ENCODE data around the gene MCTP1.

The MCTP1 gene

DNA sequence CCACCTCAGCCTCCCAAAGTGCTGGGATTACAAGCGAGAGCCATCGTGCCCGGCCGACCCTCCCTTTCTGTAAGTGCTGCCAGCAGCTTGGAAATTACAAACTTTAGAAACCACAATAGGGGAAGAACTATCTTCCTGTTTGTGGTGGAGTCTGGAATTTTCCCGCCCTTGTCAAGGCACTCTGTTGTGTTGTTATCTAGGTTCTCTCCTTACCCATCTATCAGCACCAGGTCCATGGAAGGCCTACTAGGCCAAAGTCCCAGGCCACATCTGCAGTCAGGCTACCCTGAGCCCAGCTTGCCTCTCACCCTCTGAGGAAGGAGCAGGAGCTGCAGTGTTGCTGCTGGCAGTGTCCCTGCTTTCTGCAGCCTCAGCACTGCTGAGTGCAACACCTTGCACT lies 214.9 kb downstream of the MCTP1 start:
- Histone ChIP-seq H3K4me1 (ENCODE audit: control insufficient read depth, insufficient read depth, low read length) (no peaks in the 10 kb centered on the region), H3K27me3 (ENCODE audit: control insufficient read depth, insufficient read depth, low read length) (no peaks in the 10 kb centered on the region), H3K9me3 (replicated peaks; ENCODE audit: low read length) (no peaks in the 10 kb centered on the region), H3K9ac (ENCODE audit: low read depth, low read length) (no peak overlapping the region), H3K4me2 (ENCODE audit: low read length) (no peak overlapping the region), H3K4me3 (ENCODE audit: low read length) (no peak overlapping the region), H3K36me3 (ENCODE audit: insufficient read depth, low read length) (no peaks in the 10 kb centered on the region)

DNA sequence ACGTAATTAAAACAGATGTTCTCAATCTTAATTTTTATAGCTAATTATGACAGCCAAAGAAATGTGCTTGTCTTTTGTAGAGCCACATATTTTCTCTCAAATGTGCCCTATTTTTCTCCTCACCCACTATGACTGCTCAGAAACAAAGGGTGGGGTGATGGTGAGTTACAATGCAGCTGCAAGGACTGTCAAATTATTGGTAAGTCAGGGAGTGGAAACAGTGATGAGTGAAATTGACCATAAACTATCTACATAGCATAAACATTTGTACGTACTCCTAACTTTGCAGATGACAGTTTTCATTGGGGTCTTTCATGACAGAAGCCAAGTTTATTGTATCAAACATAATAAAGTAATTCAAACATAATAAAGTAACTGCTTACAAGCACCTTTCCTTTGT lies 215.9 kb downstream of the MCTP1 start:
- Histone ChIP-seq H3K4me1 (ENCODE audit: control insufficient read depth, insufficient read depth, low read length) (no peaks in the 10 kb centered on the region), H3K4me2 (ENCODE audit: low read length) (no peak overlapping the region), H3K36me3 (ENCODE audit: insufficient read depth, low read length) (no peaks in the 10 kb centered on the region), H3K9ac (ENCODE audit: low read depth, low read length) (no peak overlapping the region), H3K9me3 (replicated peaks; ENCODE audit: low read length) (no peaks in the 10 kb centered on the region), H3K27me3 (ENCODE audit: control insufficient read depth, insufficient read depth, low read length) (no peaks in the 10 kb centered on the region), H3K4me3 (ENCODE audit: low read length) (no peak overlapping the region)

- Histone ChIP-seq H3K9ac (ENCODE audit: low read depth, low read length) (no peak overlapping the region), H3K4me1 (ENCODE audit: control insufficient read depth, insufficient read depth, low read length) (no peaks in the 10 kb centered on the region), H3K27me3 (ENCODE audit: control insufficient read depth, insufficient read depth, low read length) (no peaks in the 10 kb centered on the region), H3K36me3 (ENCODE audit: insufficient read depth, low read length) (no peaks in the 10 kb centered on the region), H3K4me2 (ENCODE audit: low read length) (peak overlapping the region; percentile 38), H3K9me3 (replicated peaks; ENCODE audit: low read length) (no peaks in the 10 kb centered on the region), H3K4me3 (ENCODE audit: low read length) (no peak overlapping the region)
Measured at GRCh38 chr5:95068289-95068910, 216.5 kb downstream of the MCTP1 start.

DNA sequence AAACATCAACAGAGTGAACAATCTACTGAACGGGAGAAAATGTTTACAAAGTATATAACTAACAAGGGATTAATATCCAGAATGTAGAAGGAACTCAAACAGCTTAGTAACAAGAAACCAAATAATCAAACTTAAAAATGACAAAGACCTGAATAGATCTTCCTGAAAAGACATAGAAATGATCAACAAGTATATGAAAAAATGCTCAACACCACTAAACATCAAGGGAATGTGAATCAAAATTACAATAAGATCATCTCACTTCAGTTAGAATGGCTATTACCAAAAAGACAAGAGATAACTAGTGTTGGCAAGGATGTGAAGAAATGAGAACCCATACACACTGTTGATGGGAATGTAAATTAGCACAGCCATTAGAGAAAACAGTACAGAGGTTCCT lies 218.8 kb downstream of the MCTP1 start:
- H3K4me2 ChIP-seq (ENCODE audit: low read length): no peak overlapping the region
- H3K36me3 ChIP-seq (ENCODE audit: insufficient read depth, low read length): no peaks in the 10 kb centered on the region
- no peaks in the 10 kb centered on the region for H3K9me3 ChIP-seq (replicated peaks; ENCODE audit: low read length)
- no peak overlapping the region for H3K9ac ChIP-seq (ENCODE audit: low read depth, low read length)
- peaks cover 3% of the 10 kb centered on the region for H3K4me1 ChIP-seq (ENCODE audit: control insufficient read depth, insufficient read depth, low read length)
- H3K4me3 ChIP-seq (ENCODE audit: low read length): no peak overlapping the region
- no peaks in the 10 kb centered on the region for H3K27me3 ChIP-seq (ENCODE audit: control insufficient read depth, insufficient read depth, low read length)

- Histone ChIP-seq H3K4me1 (ENCODE audit: control insufficient read depth, insufficient read depth, low read length) (peaks cover 3% of the 10 kb centered on the region), H3K4me2 (ENCODE audit: low read length) (no peak overlapping the region), H3K9me3 (replicated peaks; ENCODE audit: low read length) (no peaks in the 10 kb centered on the region), H3K4me3 (ENCODE audit: low read length) (no peak overlapping the region), H3K36me3 (ENCODE audit: insufficient read depth, low read length) (no peaks in the 10 kb centered on the region), H3K9ac (ENCODE audit: low read depth, low read length) (no peak overlapping the region), H3K27me3 (ENCODE audit: control insufficient read depth, insufficient read depth, low read length) (no peaks in the 10 kb centered on the region)
Measured at GRCh38 chr5:95063492-95063891, 221.4 kb downstream of the MCTP1 start.

- H3K4me1 ChIP-seq (ENCODE audit: control insufficient read depth, insufficient read depth, low read length): peaks cover 3% of the 10 kb centered on the region
- no peaks in the 10 kb centered on the region for H3K36me3 ChIP-seq (ENCODE audit: insufficient read depth, low read length)
- H3K27me3 ChIP-seq (ENCODE audit: control insufficient read depth, insufficient read depth, low read length): no peaks in the 10 kb centered on the region
- no peak overlapping the region for H3K4me3 ChIP-seq (ENCODE audit: low read length)
- H3K9me3 ChIP-seq (replicated peaks; ENCODE audit: low read length): no peaks in the 10 kb centered on the region
- no peak overlapping the region for H3K4me2 ChIP-seq (ENCODE audit: low read length)
- no peak overlapping the region for H3K9ac ChIP-seq (ENCODE audit: low read depth, low read length)
Measured at GRCh38 chr5:95060098-95060497, 224.8 kb downstream of the MCTP1 start.

DNA sequence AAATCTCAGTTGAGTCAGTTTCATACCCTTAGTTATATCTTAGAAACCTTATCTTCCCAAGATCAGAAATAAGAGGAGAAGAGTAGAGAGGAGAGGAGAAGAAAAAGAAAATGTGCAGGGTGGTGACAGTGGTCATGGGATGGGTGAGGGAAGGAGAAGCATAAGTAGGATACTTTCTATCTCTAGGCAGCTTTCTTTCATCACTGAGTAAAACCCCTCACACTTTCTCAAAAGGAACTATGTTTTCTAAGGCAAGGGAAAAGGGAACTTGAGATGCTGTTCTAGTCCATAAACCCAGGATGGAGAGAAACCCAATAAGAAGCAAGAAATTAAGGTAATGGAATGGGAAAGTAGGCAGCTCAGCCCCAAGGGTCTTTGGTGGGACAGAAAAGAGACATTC lies 225.3 kb downstream of the MCTP1 start:
- H3K27me3 ChIP-seq (ENCODE audit: control insufficient read depth, insufficient read depth, low read length): no peaks in the 10 kb centered on the region
- H3K9me3 ChIP-seq (replicated peaks; ENCODE audit: low read length): no peaks in the 10 kb centered on the region
- no peaks in the 10 kb centered on the region for H3K36me3 ChIP-seq (ENCODE audit: insufficient read depth, low read length)
- no peak overlapping the region for H3K4me2 ChIP-seq (ENCODE audit: low read length)
- peaks cover 3% of the 10 kb centered on the region for H3K4me1 ChIP-seq (ENCODE audit: control insufficient read depth, insufficient read depth, low read length)
- no peak overlapping the region for H3K9ac ChIP-seq (ENCODE audit: low read depth, low read length)
- no peak overlapping the region for H3K4me3 ChIP-seq (ENCODE audit: low read length)

DNA sequence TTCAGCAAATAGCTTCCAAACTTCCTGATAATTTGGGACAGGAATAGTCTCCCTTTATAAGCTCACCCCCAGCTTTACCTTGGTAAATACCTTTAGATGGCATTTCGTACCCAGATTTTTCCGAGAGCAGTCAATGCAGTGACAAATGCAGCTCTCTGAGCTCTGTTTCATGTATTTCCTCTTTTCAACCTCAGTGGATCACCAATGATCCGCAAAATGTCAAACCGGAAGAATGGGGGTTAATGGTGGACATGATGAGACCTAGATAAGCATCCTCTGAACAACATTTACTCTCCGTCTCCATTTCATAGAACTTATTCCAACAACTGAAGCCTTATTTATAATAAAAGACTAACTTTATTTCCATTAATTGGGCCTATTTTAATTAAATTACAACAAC lies 227.3 kb downstream of the MCTP1 start:
- no peak overlapping the region for H3K4me3 ChIP-seq (ENCODE audit: low read length)
- H3K4me2 ChIP-seq (ENCODE audit: low read length): no peak overlapping the region
- H3K27me3 ChIP-seq (ENCODE audit: control insufficient read depth, insufficient read depth, low read length): no peaks in the 10 kb centered on the region
- no peaks in the 10 kb centered on the region for H3K36me3 ChIP-seq (ENCODE audit: insufficient read depth, low read length)
- peaks cover 3% of the 10 kb centered on the region for H3K4me1 ChIP-seq (ENCODE audit: control insufficient read depth, insufficient read depth, low read length)
- no peaks in the 10 kb centered on the region for H3K9me3 ChIP-seq (replicated peaks; ENCODE audit: low read length)
- no peak overlapping the region for H3K9ac ChIP-seq (ENCODE audit: low read depth, low read length)

DNA sequence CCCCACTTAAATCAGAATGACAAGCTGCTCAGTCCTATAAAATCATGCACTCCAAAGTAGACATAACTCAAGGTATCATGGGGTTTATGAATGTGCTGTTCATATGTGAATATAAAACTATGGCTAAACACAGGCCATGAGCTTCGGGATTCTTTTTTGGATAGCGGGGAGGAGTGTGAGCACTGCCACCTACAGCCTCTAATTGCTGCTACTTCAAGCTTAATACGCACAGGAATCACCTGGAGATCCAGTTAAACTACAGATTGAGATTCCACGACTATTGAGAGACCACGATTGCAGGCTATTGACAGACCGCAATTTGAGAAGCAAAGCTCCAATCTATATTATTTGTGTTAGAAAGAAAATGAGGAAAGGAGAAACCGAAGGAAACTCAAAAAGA lies 231.6 kb downstream of the MCTP1 start:
- Histone ChIP-seq H3K36me3 (ENCODE audit: insufficient read depth, low read length) (no peaks in the 10 kb centered on the region), H3K4me3 (ENCODE audit: low read length) (no peak overlapping the region), H3K27me3 (ENCODE audit: control insufficient read depth, insufficient read depth, low read length) (no peaks in the 10 kb centered on the region), H3K4me1 (ENCODE audit: control insufficient read depth, insufficient read depth, low read length) (peaks cover 16% of the 10 kb centered on the region), H3K9me3 (replicated peaks; ENCODE audit: low read length) (no peaks in the 10 kb centered on the region), H3K9ac (ENCODE audit: low read depth, low read length) (no peak overlapping the region), H3K4me2 (ENCODE audit: low read length) (no peak overlapping the region)

- Histone ChIP-seq H3K4me3 (ENCODE audit: low read length) (no peak overlapping the region), H3K4me1 (ENCODE audit: control insufficient read depth, insufficient read depth, low read length) (peaks cover 16% of the 10 kb centered on the region), H3K9me3 (replicated peaks; ENCODE audit: low read length) (no peaks in the 10 kb centered on the region), H3K4me2 (ENCODE audit: low read length) (no peak overlapping the region), H3K27me3 (ENCODE audit: control insufficient read depth, insufficient read depth, low read length) (no peaks in the 10 kb centered on the region), H3K9ac (ENCODE audit: low read depth, low read length) (no peak overlapping the region), H3K36me3 (ENCODE audit: insufficient read depth, low read length) (no peaks in the 10 kb centered on the region)
Measured at GRCh38 chr5:95050708-95051107, 234.2 kb downstream of the MCTP1 start.

DNA sequence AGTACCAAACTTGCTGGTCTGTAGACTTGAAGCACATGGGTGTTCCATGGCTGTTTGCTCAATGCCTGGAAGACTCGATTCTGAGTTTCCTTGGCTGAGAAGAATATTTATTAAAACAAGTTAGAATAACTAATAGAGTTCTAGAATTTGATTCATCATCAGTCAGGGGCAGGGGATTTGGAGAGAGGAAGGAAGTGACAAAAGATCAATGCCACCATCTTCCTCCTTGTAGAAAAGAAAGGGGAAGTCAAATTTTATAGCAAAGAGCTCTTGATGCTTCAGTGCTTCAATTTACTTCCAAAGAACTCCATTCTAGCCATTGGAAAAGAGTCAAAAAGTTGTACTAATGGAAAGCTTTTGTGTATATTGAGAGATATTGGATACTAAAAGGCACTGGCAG lies 236.3 kb downstream of the MCTP1 start:
- H3K27me3 ChIP-seq (ENCODE audit: control insufficient read depth, insufficient read depth, low read length): no peaks in the 10 kb centered on the region
- no peak overlapping the region for H3K9ac ChIP-seq (ENCODE audit: low read depth, low read length)
- H3K9me3 ChIP-seq (replicated peaks; ENCODE audit: low read length): no peaks in the 10 kb centered on the region
- H3K4me1 ChIP-seq (ENCODE audit: control insufficient read depth, insufficient read depth, low read length): peaks cover 18% of the 10 kb centered on the region
- H3K36me3 ChIP-seq (ENCODE audit: insufficient read depth, low read length): no peaks in the 10 kb centered on the region
- H3K4me3 ChIP-seq (ENCODE audit: low read length): no peak overlapping the region
- no peak overlapping the region for H3K4me2 ChIP-seq (ENCODE audit: low read length)

- no peak overlapping the region for H3K4me2 ChIP-seq (ENCODE audit: low read length)
- H3K27me3 ChIP-seq (ENCODE audit: control insufficient read depth, insufficient read depth, low read length): no peaks in the 10 kb centered on the region
- peaks cover 14% of the 10 kb centered on the region for H3K4me1 ChIP-seq (ENCODE audit: control insufficient read depth, insufficient read depth, low read length)
- no peaks in the 10 kb centered on the region for H3K9me3 ChIP-seq (replicated peaks; ENCODE audit: low read length)
- no peak overlapping the region for H3K9ac ChIP-seq (ENCODE audit: low read depth, low read length)
- H3K36me3 ChIP-seq (ENCODE audit: insufficient read depth, low read length): no peaks in the 10 kb centered on the region
- H3K4me3 ChIP-seq (ENCODE audit: low read length): no peak overlapping the region
Measured at GRCh38 chr5:95045181-95045965, 239.5 kb downstream of the MCTP1 start.
